Muscle layer of colon (tissue), 2 donors: ENCODE results near the gene NEK11.
"Not testable (repeated sequence)": the region's sequence is repeated elsewhere in the genome, so short reads cannot be mapped to it uniquely, and the experiment has no call there.

Experiments
- H3K27ac ChIP-seq: one replicate; pipeline ENCODE4 v1.7.0; 2013; ENCODE audit warnings: low read depth, mild to moderate bottlenecking, low read length, moderate library complexity
- H3K27me3 ChIP-seq, 2 donors: one replicate each; pipeline ENCODE4 v1.7.0; 2013; ENCODE audit warnings: low read length in 2 of 2, mild to moderate bottlenecking in 2 of 2; ENCODE audit not compliant: insufficient read depth in 2 of 2, control insufficient read depth in 1 of 2
- H3K36me3 ChIP-seq: one replicate; pipeline ENCODE4 v1.7.0; 2013; ENCODE audit warnings: mild to moderate bottlenecking, low read length; ENCODE audit not compliant: insufficient read depth
- H3K4me1 ChIP-seq: one replicate; pipeline ENCODE4 v1.7.0; 2013; ENCODE audit warnings: mild to moderate bottlenecking, low read length; ENCODE audit not compliant: insufficient read depth
- H3K4me3 ChIP-seq, 2 donors: one replicate each; pipeline ENCODE4 v1.7.0; 2013; ENCODE audit warnings: low read length in 2 of 2, low read depth in 1 of 2, mild to moderate bottlenecking in 1 of 2, moderate library complexity in 1 of 2
- H3K9ac ChIP-seq: one replicate; pipeline ENCODE4 v1.7.0; 2013; ENCODE audit warnings: low read length
- H3K9me3 ChIP-seq: one replicate; pipeline ENCODE4 v1.7.0; 2013; ENCODE audit warnings: mild to moderate bottlenecking, low read length
- donor health status: abdominal sarcoma.
- donor health status: Adenocarcinoma of cecum.

The NEK11 gene

DNA sequence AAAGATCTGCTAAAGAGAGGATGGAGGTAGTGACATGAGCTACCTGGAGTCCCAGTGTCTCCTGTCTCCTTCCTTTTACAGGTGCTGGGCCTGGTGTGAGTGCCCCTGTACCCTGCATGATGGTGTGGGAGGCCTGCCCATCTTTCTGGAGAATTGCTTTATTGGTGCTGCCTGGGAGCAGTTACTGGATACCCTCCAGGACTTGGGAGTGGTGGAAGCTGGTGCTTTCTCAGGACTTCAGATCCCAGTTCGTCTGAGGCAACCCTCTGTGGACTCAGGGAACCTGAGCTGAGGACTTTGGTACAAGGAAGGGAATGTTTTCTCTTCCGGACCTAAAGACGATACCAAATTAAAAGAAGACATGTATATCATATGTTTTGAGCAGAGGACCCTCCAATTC is 336.6 kb downstream of the NEK11 start:
- Histone ChIP-seq H3K4me3 (no peak overlapping the region), H3K9ac (no peak overlapping the region), H3K27ac (no peak overlapping the region), H3K4me1 (peaks cover 6% of the 10 kb centered on the region), H3K9me3 (no peaks in the 10 kb centered on the region), H3K27me3 (no peaks in the 10 kb centered on the region), H3K36me3 (no peaks in the 10 kb centered on the region)

DNA sequence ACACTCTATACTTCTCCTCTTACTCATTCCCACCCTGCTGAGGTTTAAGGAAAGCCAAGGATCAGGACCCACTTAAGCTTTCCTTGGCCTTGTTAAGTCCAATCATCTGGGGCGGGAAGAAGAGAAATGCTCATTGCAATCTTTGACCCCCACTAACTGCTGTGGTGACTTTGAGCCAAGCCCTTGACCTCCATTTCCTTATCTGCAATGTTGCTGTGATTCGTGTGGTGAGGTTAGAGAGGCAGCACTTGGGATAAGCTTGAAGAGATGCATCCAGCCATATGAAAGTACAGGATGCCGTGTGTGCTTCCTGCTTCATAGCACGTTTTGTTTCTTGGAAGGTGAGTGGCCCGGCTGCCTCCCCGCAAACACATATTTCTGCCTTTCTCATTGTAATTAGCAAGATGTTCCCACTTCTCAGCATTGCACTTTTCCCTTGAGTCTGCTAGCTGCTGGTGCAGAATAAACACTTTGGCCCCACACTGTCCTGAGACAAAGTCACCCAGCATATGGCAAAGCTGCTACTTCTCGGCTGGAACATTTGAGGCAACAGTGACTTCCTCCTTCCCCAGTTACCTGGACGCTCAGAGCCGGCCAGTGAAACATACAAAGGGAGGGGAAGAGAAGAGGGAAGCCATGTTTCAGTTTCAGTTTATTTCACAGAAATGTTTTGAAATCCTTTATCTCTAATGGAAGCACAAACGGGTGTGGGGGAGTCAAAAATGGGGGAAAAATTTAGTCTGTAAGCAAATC is 344.4 kb downstream of the NEK11 start:
- Histone ChIP-seq H3K9me3 (no peaks in the 10 kb centered on the region), H3K4me3 (no peak overlapping the region), H3K9ac (no peak overlapping the region), H3K4me1 (no peaks in the 10 kb centered on the region), H3K27me3 (no peaks in the 10 kb centered on the region), H3K36me3 (peaks cover 16% of the 10 kb centered on the region), H3K27ac (no peak overlapping the region)

DNA sequence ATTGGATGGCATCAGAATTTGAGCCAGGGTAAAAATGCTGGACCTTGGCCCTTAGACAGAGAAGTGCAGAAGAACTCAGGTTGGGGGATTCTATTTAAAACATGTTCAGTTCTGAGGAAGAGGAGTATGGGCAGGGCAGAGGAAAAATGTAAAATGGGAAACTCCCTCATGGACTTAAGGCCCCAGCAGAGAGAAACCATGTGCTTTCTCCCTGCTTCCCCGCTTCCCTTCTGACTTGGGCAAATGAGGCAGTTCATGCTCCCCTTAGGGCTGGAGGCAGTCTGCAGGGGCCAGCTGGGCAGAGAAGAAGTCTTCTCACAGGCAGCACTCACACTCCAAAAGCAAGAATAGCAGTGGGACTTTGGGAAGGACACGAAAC is 345.0 kb downstream of the NEK11 start:
- Histone ChIP-seq H3K9me3 (no peaks in the 10 kb centered on the region), H3K9ac (no peak overlapping the region), H3K4me1 (no peaks in the 10 kb centered on the region), H3K36me3 (peaks cover 16% of the 10 kb centered on the region), H3K27ac (no peak overlapping the region), H3K27me3 (no peaks in the 10 kb centered on the region), H3K4me3 (no peak overlapping the region)

DNA sequence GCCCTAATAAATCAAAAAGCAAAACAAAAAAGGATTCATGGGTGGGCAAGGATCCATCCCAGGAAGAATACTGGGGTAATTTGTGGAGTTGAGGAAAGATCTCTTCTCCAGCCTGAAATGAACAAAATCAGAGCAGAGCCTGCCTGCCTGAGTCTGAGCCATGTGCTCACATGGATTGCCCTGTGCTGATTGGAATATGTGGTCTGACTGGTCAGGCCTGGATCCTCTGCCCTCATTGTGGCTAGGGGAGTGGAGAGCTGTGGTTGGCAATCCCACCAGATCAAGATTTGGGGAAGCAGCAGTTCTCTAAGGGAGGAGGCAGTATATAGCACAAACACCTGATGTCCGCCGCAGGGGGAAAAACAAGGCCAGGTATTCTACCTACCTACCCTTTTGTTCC is 348.1 kb downstream of the NEK11 start:
- H3K36me3 ChIP-seq, result peaks cover 16% of the 10 kb centered on the region
- no peak overlapping the region for H3K9ac ChIP-seq
- no peaks in the 10 kb centered on the region for H3K27me3 ChIP-seq
- H3K9me3 ChIP-seq, result no peaks in the 10 kb centered on the region
- no peaks in the 10 kb centered on the region for H3K4me1 ChIP-seq
- H3K4me3 ChIP-seq, result no peak overlapping the region
- H3K27ac ChIP-seq, result no peak overlapping the region

DNA sequence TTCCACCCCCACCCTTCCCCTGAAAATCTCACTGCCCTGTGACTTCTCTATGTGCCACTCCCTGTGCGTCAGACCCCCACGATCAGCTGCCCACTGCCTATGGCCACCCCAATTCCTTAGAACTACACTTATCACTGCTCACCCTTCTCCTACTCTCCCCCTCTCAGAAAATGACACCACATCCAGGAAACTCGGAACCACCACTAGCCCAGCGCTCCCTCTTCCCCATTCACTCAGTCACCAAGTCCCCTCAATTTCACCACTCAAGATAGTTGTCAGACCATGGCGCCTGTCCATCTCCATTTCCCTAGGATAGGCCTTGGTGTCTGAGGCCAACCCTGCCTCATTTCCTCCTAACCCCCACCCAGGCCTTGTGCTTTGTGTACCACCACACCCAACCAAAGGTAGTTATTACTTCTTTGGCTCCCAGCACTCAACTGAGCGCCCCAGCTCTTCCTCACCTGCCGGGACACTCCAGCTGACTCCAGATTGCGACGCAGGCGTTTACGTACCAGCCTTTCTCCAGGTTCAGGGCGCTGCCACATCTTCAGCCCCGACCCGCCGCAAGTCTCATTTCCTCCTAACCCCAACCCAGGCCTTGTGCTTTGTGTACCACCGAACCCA is 354.3 kb downstream of the NEK11 start:
- not testable (repeated sequence) for H3K27me3 ChIP-seq, H3K9me3 ChIP-seq
- Histone ChIP-seq H3K27ac (peak overlapping the region; percentile 75), H3K36me3 (peaks cover 19% of the 10 kb centered on the region), H3K4me1 (peaks cover 11% of the 10 kb centered on the region), H3K9ac (peak overlapping the region; percentile 83), H3K4me3 (peak overlapping the region; percentile 86 to 94)

DNA sequence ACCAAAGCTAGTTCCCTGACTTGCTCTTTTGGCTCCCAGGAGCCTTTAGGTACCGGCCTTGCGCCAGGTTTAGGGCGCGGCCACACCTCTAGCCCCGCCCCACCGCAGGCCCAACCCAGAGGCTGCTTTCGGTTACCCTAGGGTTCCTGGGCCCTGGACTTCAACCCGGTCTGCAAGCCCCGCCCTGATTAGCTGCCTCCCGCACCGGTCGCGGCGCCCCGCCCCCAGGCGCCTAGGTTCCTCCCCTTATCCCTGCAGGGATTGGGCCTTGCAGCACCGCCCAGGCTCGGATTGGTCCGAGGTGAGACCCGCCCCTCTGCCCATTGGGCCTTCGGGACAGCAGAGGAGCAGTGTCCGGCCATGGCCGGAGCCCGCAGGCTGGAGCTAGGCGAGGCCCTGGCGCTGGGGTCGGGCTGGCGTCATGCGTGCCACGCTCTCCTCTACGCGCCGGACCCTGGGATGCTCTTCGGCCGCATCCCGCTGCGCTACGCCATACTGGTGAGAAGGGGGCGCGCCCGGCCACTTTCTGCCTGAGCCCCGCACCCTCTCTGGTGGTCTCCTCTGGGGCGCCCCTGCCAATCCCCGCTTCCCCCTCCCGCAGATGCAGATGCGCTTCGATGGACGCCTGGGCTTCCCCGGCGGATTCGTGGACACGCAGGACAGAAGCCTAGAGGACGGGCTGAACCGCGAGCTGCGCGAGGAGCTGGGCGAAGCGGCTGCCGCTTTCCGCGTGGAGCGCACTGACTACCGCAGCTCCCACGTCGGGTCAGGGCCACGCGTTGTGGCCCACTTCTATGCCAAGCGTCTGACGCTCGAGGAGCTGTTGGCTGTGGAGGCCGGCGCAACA is 355.0 kb downstream of the NEK11 start, which contains the start of gene NUDT16:
Gene NUDT16, plus strand, starts transcription at position 330 of the 847 bp plus-strand sequence. Its CDS starts 31 bp downstream, at position 361.
- peaks cover 19% of the 10 kb centered on the region for H3K36me3 ChIP-seq

DNA sequence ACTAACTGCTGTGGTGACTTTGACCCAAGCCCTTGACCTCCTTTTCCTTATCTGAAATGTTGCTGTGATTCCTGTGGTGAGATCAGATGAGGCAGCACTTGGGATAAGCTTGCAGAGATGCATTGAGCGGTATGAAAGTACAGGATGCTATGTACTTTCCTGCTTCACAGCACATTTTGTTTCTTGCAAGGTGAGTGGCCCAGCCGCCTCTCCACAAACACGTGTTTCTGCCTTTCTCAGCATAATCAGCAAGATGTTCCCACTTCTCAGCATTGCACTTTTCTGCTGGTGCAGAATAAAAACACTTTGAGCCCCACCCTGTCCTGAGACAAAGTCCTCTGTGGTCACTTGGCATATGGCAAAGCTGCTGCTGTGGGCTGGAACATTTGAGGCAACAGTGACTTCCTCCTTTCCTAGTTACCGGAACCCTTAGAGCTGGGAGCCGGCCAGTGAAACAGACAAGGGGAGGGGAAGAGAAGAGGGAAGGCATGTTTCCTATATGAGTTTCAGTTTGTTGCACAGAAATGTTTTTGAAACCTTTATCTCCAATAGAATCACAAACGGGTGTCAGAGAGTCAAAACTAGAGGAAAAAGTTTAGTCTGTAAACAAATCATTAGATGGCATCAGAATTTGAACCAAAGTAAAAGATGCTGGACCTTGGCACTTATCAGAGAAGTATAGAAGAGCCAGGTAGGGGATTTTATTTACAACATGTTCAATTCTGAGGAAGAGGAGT is 359.9 kb downstream of the NEK11 start:
- Histone ChIP-seq H3K4me1 (peaks cover 15% of the 10 kb centered on the region), H3K4me3 (no peak overlapping the region), H3K27me3 (no peaks in the 10 kb centered on the region), H3K27ac (peak overlapping the region; percentile 36), H3K36me3 (peaks cover 19% of the 10 kb centered on the region), H3K9me3 (no peaks in the 10 kb centered on the region), H3K9ac (no peak overlapping the region)

More for the DNA sequence above, 355.0 kb downstream of the NEK11 start, which contains the start of gene NUDT16:
- Histone ChIP-seq H3K27me3 (no peaks in the 10 kb centered on the region), H3K4me1 (peaks cover 15% of the 10 kb centered on the region), H3K9ac (peak within 1 kb of the TSS; percentile 83), H3K9me3 (no peaks in the 10 kb centered on the region), H3K27ac (peak within 1 kb of the TSS; percentile 75), H3K4me3 (peak within 1 kb of the TSS; percentile 86 to 94)

DNA sequence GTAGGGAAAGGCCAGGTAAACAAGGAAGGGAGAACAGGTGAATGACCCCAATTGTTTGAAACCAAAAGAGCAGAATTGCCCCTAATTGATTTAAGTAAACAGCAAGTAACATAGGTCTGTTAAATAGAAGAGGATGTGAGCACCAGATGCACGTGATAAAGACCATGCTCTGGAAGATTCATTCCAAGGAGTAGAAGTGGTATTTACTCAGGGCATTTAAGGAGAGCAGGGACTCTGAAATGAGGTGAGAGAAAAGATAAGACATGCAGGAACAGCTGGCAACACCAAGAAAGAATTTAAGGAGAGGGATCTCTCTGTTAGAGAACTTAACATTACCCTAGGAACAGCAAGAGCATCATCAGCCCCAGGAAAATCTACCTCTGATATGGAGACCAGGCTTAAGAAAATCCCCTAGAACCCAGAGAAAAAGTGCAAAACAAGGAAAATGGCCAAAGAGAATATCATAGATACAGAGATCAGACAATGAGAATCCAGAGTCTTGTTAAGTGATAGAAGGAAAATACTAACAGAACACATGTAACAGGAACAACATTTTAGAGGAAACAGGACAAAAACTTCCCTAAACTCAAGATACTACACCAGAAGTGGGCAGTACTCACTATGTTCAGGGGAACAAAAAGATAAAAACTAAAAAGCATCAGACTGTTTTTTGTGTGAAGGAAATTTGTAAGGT is 361.3 kb downstream of the NEK11 start:
- H3K27me3 ChIP-seq, result no peaks in the 10 kb centered on the region
- peak overlapping the region; percentile 22 for H3K27ac ChIP-seq
- H3K4me3 ChIP-seq, result no peak overlapping the region
- no peak overlapping the region for H3K9ac ChIP-seq
- H3K4me1 ChIP-seq, result peaks cover 5% of the 10 kb centered on the region
- no peaks in the 10 kb centered on the region for H3K9me3 ChIP-seq
- H3K36me3 ChIP-seq, result peaks cover 19% of the 10 kb centered on the region

DNA sequence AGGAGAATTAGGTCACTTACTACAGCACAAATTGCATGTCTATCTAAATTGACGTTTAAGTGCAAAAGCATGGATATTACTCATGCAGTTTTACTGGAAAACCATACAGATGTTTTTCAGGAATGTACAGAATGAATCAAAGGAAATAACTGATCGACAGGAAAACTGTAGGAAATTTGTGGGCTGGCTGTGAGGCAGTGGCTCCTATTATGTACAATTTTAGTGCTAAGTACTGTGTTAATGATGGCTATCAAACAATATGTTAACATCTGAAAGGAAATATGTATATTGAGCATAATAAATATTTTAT is 361.8 kb downstream of the NEK11 start:
- Histone ChIP-seq H3K9ac (no peak overlapping the region), H3K4me3 (no peak overlapping the region), H3K36me3 (peaks cover 14% of the 10 kb centered on the region), H3K9me3 (no peaks in the 10 kb centered on the region), H3K27me3 (no peaks in the 10 kb centered on the region), H3K27ac (no peak overlapping the region), H3K4me1 (peaks cover 5% of the 10 kb centered on the region)

DNA sequence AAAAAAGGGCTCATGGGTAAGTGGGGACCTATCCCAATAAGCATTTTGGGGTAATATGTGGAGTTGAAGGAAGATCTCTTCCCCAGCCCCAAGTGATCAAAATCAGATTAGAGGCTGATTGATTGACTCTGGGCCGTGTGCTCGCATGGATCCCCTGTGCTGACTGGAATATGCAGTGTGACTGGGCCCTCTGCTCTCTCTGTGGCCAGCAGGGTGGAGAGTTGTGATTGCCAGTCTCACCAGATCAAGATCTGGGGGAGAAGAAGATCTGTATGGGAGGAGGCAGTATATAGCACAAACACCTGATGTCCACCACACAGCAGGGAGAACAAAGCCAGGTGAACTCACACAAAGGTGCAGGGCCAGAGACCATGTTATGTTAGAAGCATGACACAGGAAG is 363.7 kb downstream of the NEK11 start:
- Histone ChIP-seq H3K9ac (no peak overlapping the region), H3K27me3 (no peaks in the 10 kb centered on the region), H3K36me3 (no peaks in the 10 kb centered on the region), H3K4me3 (no peak overlapping the region), H3K4me1 (peaks cover 5% of the 10 kb centered on the region), H3K27ac (no peak overlapping the region), H3K9me3 (no peaks in the 10 kb centered on the region)
